Amniotic epithelial cell (primary cell): ENCODE results near the gene CCDC27.

Source experiments
- DNase-seq: peaks from one replicate; pipeline ENCODE4 v3.0.0-alpha.2; 2010; ENCODE audit warnings: low read depth

CCDC27 gene

GRCh38 chr1:3736708-3737107 is 15.5 kb upstream of the CCDC27 start:
- DNase-seq: no peak

GRCh38 chr1:3738943-3739342 is 13.3 kb upstream of the CCDC27 start:
- DNase-seq: no peak

GRCh38 chr1:3740042-3740441 is 12.2 kb upstream of the CCDC27 start:
- no peak for DNase-seq

GRCh38 chr1:3740752-3741151 is 11.5 kb upstream of the CCDC27 start:
- no peak for DNase-seq

GRCh38 chr1:3741566-3742438 is 10.4 kb upstream of the CCDC27 start:
- DNase-seq: no peak

- DNase-seq: no peak
These were observed 9.6 kb upstream of the CCDC27 start for GRCh38 chr1:3742439-3743298.

GRCh38 chr1:3743421-3743820 is 8.8 kb upstream of the CCDC27 start:
- DNase-seq: peak; percentile 24

GRCh38 chr1:3743826-3744225 is 8.4 kb upstream of the CCDC27 start:
- no peak for DNase-seq

- DNase-seq: no peak
These were observed 7.6 kb upstream of the CCDC27 start for GRCh38 chr1:3744646-3745045.

- no peak for DNase-seq
These were observed 7.2 kb upstream of the CCDC27 start for GRCh38 chr1:3745071-3745470.

- no peak for DNase-seq
These were observed 6.5 kb upstream of the CCDC27 start for GRCh38 chr1:3745590-3746381.

- DNase-seq: no peak
These were observed 5.8 kb upstream of the CCDC27 start for GRCh38 chr1:3746389-3746829.

- peak; percentile 69 for DNase-seq
These were observed 5.3 kb upstream of the CCDC27 start for GRCh38 chr1:3746830-3747521.

- no peak for DNase-seq
These were observed 4.8 kb upstream of the CCDC27 start for GRCh38 chr1:3747522-3747848.

GRCh38 chr1:3747903-3748302 is 4.3 kb upstream of the CCDC27 start:
- DNase-seq: no peak

- peak; percentile 59 for DNase-seq
These were observed 3.8 kb upstream of the CCDC27 start for GRCh38 chr1:3748316-3748900.

- DNase-seq: peak; percentile 60
These were observed 2.7 kb upstream of the CCDC27 start for GRCh38 chr1:3749512-3749911.

GRCh38 chr1:3750741-3751140 is 1.5 kb upstream of the CCDC27 start:
- peak; percentile 58 for DNase-seq

- DNase-seq: no peak
These were observed 1.6 kb downstream of the CCDC27 start for GRCh38 chr1:3753656-3754454.

- DNase-seq: no peak
These were observed 4.1 kb downstream of the CCDC27 start for GRCh38 chr1:3756394-3756793.

GRCh38 chr1:3759164-3759563 is 6.9 kb downstream of the CCDC27 start:
- no peak for DNase-seq
